Activated T-cell treated with anti-CD3 and anti-CD28 coated beads for 4 hours (primary cell): ENCODE results near the gene WFS1.
A peak's percentile ranks its signal among the peaks of the same experiment; 100 is the strongest.

Experiments used
- DNase-seq: peaks from one replicate; pipeline ENCODE4 v3.0.0-alpha.2; 2020

The WFS1 gene

GRCh38 chr4:6269616-6270511 lies at the start of gene WFS1:
WFS1 (plus strand) TSS chr4:6269850; CDS start chr4:6277456, 7,606 bp downstream.
- peak; percentile 92 for DNase-seq

DNA sequence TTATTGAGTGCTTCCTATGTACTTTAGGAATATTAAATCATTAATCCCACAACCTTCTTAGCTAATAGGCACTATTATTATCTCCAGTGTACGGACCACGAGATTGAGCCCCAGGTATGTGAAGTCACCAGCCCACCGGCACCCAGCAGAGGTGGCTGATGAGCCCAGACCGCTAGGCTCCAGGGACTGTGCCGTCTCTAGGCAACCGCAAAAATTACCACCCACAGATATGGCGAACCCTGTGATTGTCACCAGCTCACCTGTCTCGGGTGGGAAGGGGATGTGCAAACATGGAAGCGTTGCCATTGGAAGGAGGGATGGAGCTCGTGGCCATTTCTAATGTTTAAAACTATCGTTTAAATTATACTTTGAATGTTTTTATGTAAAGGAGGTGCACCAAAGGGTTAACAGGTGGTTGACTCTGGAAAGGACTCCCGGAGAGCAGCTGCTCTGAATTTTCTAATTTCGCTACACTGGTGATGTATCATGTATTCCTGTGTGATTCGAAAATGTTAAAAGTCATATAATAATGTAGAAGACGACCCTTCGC lies 48.3 kb upstream of the WFS1 start:
- DNase-seq: no peak

GRCh38 chr4:6221851-6222760 lies 47.5 kb upstream of the WFS1 start:
- no peak for DNase-seq

GRCh38 chr4:6222761-6223292 lies 46.8 kb upstream of the WFS1 start:
- no peak for DNase-seq

DNA sequence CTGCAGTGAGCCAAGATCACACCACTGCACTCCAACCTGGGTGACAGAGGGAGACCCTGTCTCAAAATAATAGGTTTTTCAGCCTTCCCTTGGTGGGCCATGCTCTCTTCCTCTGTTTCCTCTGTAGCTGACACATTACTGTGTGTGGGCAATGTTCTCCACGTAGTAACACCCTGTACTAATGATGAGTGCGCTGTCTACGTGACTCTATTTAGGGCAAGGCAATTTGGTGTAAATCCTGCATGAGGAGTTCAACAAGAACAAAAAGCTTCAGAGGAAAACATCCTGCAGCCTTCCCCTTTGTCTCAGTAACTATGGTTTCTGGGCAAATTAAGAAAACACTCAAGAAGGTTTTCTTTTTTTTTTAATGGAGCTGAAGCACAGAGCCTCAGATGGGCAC lies 44.9 kb upstream of the WFS1 start:
- no peak for DNase-seq

DNA sequence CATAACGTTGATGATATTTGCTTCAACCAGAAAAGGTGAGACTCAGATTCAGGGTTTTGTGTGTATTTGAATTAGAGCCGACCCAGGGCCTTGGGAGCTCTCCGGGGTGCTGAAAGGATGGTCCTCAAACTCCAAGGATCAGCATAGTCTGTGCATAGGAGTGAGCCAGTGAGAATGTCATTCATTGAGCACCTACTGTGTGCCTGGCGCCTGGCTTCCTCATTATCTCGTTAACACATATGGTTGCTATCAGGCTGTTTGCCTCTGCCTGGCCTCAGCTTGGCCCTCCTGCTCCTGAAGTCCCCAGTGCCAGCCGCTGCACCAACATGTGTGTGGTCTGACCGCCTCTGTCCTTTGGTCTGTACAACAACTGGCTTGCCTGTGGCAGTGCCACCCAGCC lies 44.2 kb upstream of the WFS1 start:
- no peak for DNase-seq

DNA sequence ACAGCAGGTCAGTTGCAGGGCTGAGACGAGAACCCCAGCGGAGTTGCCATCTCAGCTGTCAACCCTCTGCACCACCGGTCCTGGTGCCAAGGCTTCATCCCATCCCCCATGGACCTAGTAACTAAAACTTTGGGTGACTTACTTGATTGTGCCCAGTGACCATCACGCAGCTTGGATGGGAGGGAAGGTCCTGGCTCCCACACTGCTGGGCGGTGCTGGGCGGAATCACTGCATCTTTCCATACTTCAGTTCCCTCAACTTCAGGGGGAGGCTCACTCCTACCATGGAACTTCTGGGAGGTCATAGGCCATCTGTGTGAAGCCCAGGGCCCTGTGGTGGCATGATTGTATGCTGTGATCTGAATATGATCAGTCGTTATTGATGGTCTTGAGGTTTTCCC lies 43.1 kb upstream of the WFS1 start:
- no peak for DNase-seq

- no peak for DNase-seq
Observed at GRCh38 chr4:6227412-6228157, 42.1 kb upstream of the WFS1 start.

- no peak for DNase-seq
Observed at GRCh38 chr4:6228158-6229067, 41.2 kb upstream of the WFS1 start.

DNA sequence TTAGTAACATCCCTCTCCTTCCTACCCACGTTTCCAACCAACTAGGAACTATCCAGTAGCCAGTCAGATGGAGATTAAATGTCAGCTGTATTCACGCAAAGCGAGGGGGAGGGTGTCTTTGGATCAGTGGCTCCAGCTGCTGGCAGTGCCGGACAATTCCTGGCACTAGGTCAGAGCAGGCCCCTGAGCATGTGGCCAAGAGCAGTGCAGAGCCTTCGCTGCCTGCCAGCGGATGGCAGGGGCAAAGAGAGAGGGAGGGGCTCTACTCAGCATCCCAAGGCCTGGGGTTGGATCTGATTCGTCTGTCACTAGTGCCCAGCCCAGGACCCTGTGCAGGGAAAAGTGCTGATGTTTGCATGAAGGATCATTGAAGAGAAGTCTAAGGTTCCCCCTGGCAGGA lies 40.6 kb upstream of the WFS1 start:
- no peak for DNase-seq

- no peak for DNase-seq
Observed at GRCh38 chr4:6229671-6230501, 39.8 kb upstream of the WFS1 start.

- no peak for DNase-seq
Observed at GRCh38 chr4:6230502-6230785, 39.2 kb upstream of the WFS1 start.

DNA sequence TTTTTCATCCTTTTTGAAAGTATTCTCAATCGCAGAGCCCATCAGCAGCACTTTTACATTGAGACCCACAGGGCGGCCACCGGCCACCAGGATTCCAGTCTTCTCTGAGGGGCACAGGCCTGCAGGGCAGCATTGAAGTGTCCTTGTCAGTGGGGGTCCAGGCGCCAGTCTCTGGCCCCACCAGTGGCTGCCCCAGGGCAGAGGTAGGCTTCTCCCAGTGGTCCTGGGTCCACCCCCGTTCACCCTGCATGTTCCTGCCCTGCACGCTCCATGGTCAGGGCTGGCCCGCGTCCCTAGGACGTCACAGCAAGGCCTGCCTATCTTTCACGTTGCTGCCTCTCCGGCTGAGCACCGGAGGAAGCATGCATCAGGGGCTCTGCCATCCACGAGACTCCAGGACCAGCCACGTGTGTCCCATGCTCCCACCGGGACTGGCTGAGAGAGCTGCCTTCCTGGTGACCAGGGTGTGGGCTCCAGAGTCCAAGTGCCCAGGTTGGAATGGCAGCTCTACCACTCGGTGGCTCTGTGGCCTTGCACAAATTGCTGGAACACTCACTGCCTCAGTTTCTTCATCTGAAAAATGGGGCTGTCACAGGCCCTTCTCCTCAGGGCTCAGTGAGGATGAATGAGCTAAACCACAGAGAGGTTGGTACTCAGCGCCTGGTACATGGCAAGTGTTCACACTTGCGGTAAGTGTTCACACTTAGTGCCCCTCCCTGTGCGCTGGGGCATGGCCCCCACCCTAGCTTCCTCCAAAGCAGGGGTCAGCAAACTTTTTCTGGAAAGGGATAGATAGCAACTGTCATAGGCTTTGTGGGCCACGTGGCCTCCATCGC lies 38.6 kb upstream of the WFS1 start:
- DNase-seq: no peak

DNA sequence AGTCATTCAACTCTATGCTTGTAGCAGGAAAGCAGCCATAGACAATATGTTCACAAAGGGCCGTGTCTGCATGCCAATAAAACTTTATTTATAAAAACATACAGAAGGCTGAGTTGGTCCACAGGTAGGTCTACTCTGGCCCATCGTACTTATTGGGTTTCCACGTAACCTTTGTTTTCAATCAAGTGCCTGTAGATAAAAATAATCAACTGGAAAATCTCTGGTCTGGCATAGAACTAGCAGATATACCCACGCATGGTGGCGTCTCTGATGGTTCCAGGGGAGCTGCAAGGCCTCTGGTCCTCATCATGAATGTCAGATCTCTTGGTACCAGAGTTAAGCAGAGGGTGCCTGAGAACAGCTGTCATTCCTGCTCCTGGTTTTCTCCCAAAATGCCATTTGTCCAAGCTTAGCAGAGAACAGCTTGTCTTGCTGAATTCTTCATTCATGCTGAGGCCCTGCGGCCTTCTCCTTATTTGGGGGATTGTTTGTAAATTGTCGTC lies 37.9 kb upstream of the WFS1 start:
- DNase-seq: no peak

- DNase-seq: no peak
Observed at GRCh38 chr4:6232836-6233785, 36.5 kb upstream of the WFS1 start.

DNA sequence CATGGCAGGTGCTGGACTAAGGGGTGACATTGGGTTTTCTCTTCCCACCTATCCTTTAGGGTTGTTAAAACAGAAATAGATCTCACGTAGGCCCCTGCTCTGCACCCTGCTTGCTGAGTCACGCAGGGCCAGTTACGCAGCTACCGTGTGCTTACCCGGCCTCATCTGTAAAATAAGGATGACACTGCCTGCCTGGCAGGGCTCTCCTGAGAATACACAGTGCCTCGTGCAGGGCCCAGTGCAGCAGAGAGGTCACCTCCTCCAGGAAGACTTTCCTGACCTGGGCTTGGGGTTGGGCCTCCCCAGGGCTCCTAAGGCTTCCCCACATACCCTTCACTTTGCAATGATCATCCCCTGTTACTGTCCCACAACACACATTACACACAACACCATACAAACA lies 35.7 kb upstream of the WFS1 start:
- no peak for DNase-seq

GRCh38 chr4:6235012-6235411 lies 34.6 kb upstream of the WFS1 start:
- no peak for DNase-seq

DNA sequence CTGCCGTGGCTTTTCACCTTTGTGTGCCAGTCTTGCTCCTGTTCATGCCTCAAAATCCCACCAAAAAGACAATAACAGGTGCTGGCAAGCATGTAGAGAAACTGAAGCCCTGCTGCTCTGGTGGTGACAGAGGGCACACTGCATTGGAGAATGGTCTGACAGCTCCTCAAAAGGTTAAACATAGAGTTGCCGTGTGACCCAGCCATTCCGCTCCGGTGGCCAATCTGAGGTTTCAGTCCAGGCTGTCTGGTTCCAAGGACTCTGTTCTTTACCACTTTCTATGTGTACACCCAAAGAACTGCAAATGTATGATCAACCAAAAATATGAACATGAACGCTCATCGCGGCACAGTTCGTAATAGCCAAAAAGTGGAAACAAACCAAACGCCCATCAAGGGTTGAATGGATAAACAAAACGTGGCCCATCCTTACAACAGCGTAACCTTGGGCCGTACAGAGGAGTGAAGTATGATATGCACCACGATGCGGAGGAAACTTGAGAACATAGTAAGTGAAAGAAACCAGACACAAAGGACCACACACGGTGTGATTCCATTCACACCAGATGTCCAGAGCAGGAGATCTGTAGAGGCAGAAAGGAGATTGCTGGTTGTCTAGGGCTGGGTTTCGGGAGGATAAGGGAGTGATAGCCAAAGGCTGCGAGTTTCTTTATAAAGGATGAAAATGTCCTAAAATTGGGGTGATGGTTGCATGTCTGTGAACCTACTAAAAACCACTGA lies 33.6 kb upstream of the WFS1 start:
- no peak for DNase-seq
